Tibial nerve (tissue), 4 donors: ENCODE results near the gene NECAP2.

Source experiments
- CTCF ChIP-seq, 5 experiments: fragments of 200-600 bp in 3 of 5; fragments of 450-650 bp in 2 of 5; sonication (generic) in 3 of 5; IDR thresholded peaks; one replicate each; pipeline ENCODE4 v1.5.1; 2016 to 2019; ENCODE audit warnings: antibody characterized with exemption in 5 of 5, mild to moderate bottlenecking in 3 of 5, moderate library complexity in 2 of 5
- EP300 ChIP-seq, 2 donors: sonication (generic); formaldehyde crosslinking; IDR thresholded peaks; one replicate each; pipeline ENCODE4 v1.6.1; 2017; ENCODE audit warnings: antibody characterized with exemption in 2 of 2, mild to moderate bottlenecking in 1 of 2
- POLR2A ChIP-seq, 2 donors: fragments of 450-650 bp; IDR thresholded peaks; one replicate each; pipeline ENCODE4 v1.6.1; 2017; ENCODE audit warnings: antibody characterized with exemption in 2 of 2, mild to moderate bottlenecking in 2 of 2, moderate library complexity in 2 of 2

GRCh38 chr1:16503494-16503893 lies 63.0 kb downstream of the NECAP2 start:
- no peak for TF ChIP-seq POLR2A (IDR thresholded peaks at IDR 0.05)
- TF ChIP-seq CTCF (IDR thresholded peaks at IDR 0.05): no peak
- TF ChIP-seq EP300 (IDR thresholded peaks at IDR 0.05): no peak
